ENCODE measurements around the gene CENPK.

Gene CENPK

GRCh38 chr5:65535529-65535987 is 27.4 kb downstream of the CENPK start:
- Histone ChIP-seq H3K9ac (ENCODE audit: low read length) (no peak overlapping the region), H3K36me3 (ENCODE audit: insufficient read depth, low read length) (peaks cover 22% of the 10 kb centered on the region), H3F3A (ENCODE audit: insufficient read depth, low read length) (no peaks in the 10 kb centered on the region), H2AFZ (ENCODE audit: low read length) (no peak overlapping the region), H4K20me1 (ENCODE audit: insufficient read depth, low read length) (no peaks in the 10 kb centered on the region), H3K4me2 (ENCODE audit: low read length) (no peak overlapping the region), H3K4me1 (ENCODE audit: insufficient read depth, low read length, severe bottlenecking) (no peaks in the 10 kb centered on the region), H3K4me3 (ENCODE audit: low read depth, low read length, poor library complexity, severe bottlenecking) (no peak overlapping the region), H3K9me2 (ENCODE audit: low read depth, low read length) (no peaks in the 10 kb centered on the region), H3K9me3 (ENCODE audit: low read length) (no peaks in the 10 kb centered on the region), H3K27ac (ENCODE audit: low read depth, low read length, poor library complexity, severe bottlenecking) (no peak overlapping the region), H3K79me2 (ENCODE audit: insufficient read depth, low read length) (no peaks in the 10 kb centered on the region), H3K27me3 (ENCODE audit: insufficient read depth, low read length) (no peaks in the 10 kb centered on the region)
- no peak for TF ChIP-seq EZH2 (IDR thresholded peaks at IDR 0.05; ENCODE audit: borderline replicate concordance, low read length)
- no peak for TF ChIP-seq CTCF (IDR thresholded peaks at IDR 0.05; ENCODE audit: low read length)

DNA sequence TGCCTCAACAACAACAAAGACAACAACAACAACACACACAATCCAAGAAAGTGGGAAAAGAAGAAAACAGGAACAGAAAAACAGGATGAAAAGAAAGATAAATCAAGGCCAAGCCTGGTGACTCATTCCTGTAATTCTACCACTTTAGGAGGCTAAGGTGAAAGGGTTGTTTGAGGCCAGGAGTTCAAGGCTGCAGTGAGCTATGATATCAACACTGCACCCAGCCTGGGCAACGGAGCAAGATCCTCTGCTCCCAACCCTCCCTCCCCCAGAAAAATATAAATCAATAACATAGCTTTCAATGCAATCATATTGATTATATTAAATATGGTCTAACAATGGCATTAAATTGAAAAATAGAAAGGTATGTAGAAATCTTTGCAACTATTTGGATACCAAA is 32.1 kb downstream of the CENPK start:
- no peaks in the 10 kb centered on the region for H3K9me3 ChIP-seq (ENCODE audit: low read length)
- no peaks in the 10 kb centered on the region for H4K20me1 ChIP-seq (ENCODE audit: insufficient read depth, low read length)
- H3K36me3 ChIP-seq (ENCODE audit: insufficient read depth, low read length), result peaks cover 12% of the 10 kb centered on the region
- H3K79me2 ChIP-seq (ENCODE audit: insufficient read depth, low read length), result no peaks in the 10 kb centered on the region
- TF ChIP-seq CTCF (IDR thresholded peaks at IDR 0.05; ENCODE audit: low read length) (no peak), EZH2 (IDR thresholded peaks at IDR 0.05; ENCODE audit: borderline replicate concordance, low read length) (no peak)
- H3K9ac ChIP-seq (ENCODE audit: low read length), result no peak overlapping the region
- H3K4me1 ChIP-seq (ENCODE audit: insufficient read depth, low read length, severe bottlenecking), result no peaks in the 10 kb centered on the region
- H3K27me3 ChIP-seq (ENCODE audit: insufficient read depth, low read length), result no peaks in the 10 kb centered on the region
- H3K4me2 ChIP-seq (ENCODE audit: low read length), result no peak overlapping the region
- no peak overlapping the region for H2AFZ ChIP-seq (ENCODE audit: low read length)
- no peak overlapping the region for H3K27ac ChIP-seq (ENCODE audit: low read depth, low read length, poor library complexity, severe bottlenecking)
- H3K4me3 ChIP-seq (ENCODE audit: low read depth, low read length, poor library complexity, severe bottlenecking), result no peak overlapping the region
- H3K9me2 ChIP-seq (ENCODE audit: low read depth, low read length), result no peaks in the 10 kb centered on the region
- H3F3A ChIP-seq (ENCODE audit: insufficient read depth, low read length), result no peaks in the 10 kb centered on the region

DNA sequence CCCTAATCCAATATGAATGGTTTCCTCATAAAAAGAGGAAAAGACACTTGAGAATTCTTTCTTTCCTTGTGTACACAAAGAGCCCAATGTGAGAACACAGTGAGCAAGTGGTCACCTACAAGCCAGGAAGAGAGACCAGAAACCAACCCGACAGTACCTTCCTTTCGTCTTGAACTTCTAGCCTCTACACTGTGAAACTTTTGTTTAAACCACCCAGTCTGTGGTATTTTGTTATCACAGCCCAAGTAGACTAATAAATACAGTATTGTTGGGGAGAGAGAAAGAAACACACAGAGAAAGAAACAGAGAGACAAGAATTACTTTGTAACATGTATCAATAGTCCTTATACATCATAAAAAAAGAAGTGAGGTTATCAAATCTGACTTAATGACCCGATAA is 37.2 kb downstream of the CENPK start:
- Histone ChIP-seq H2AFZ (ENCODE audit: low read length) (no peak overlapping the region), H3K27me3 (ENCODE audit: insufficient read depth, low read length) (no peaks in the 10 kb centered on the region), H3K4me1 (ENCODE audit: insufficient read depth, low read length, severe bottlenecking) (no peaks in the 10 kb centered on the region), H3K4me2 (ENCODE audit: low read length) (no peak overlapping the region), H3K9me2 (ENCODE audit: low read depth, low read length) (no peaks in the 10 kb centered on the region), H3K79me2 (ENCODE audit: insufficient read depth, low read length) (no peaks in the 10 kb centered on the region), H3K36me3 (ENCODE audit: insufficient read depth, low read length) (peaks cover 43% of the 10 kb centered on the region), H3F3A (ENCODE audit: insufficient read depth, low read length) (no peaks in the 10 kb centered on the region), H4K20me1 (ENCODE audit: insufficient read depth, low read length) (no peaks in the 10 kb centered on the region), H3K4me3 (ENCODE audit: low read depth, low read length, poor library complexity, severe bottlenecking) (no peak overlapping the region), H3K9ac (ENCODE audit: low read length) (no peak overlapping the region), H3K9me3 (ENCODE audit: low read length) (no peaks in the 10 kb centered on the region), H3K27ac (ENCODE audit: low read depth, low read length, poor library complexity, severe bottlenecking) (no peak overlapping the region)
- no peak for TF ChIP-seq CTCF (IDR thresholded peaks at IDR 0.05; ENCODE audit: low read length)
- TF ChIP-seq EZH2 (IDR thresholded peaks at IDR 0.05; ENCODE audit: borderline replicate concordance, low read length), result no peak
